NCI-H1930 (cell line): ENCODE results near the gene BCL11B.

ENCODE experiments used
- DNase-seq, 2 experiments: peaks; one replicate each; lab custom pipeline; 2025; lab: John Stamatoyannopoulos, UW

Gene BCL11B

GRCh38 chr14:99254328-99255009 lies 17.5 kb downstream of the BCL11B start:
- no peak for DNase-seq

- no peak for DNase-seq
These were observed 18.1 kb downstream of the BCL11B start for GRCh38 chr14:99253890-99254289.

- no peak for DNase-seq
These were observed 18.8 kb downstream of the BCL11B start for GRCh38 chr14:99252940-99253868.

GRCh38 chr14:99252443-99252939 lies 19.5 kb downstream of the BCL11B start:
- no peak for DNase-seq

- no peak for DNase-seq
These were observed 20.3 kb downstream of the BCL11B start for GRCh38 chr14:99251721-99252120.

- DNase-seq, result no peak
These were observed 21.3 kb downstream of the BCL11B start for GRCh38 chr14:99250636-99251208.

- no peak for DNase-seq
These were observed 22.6 kb downstream of the BCL11B start for GRCh38 chr14:99249389-99249788.

GRCh38 chr14:99248761-99249171 lies 23.2 kb downstream of the BCL11B start:
- DNase-seq, result no peak

- DNase-seq, result no peak
These were observed 24.2 kb downstream of the BCL11B start for GRCh38 chr14:99247772-99248171.

GRCh38 chr14:99247101-99247729 lies 24.8 kb downstream of the BCL11B start:
- no peak for DNase-seq

- no peak for DNase-seq
These were observed 25.4 kb downstream of the BCL11B start for GRCh38 chr14:99246536-99247097.

- no peak for DNase-seq
These were observed 26.2 kb downstream of the BCL11B start for GRCh38 chr14:99245564-99246511.

GRCh38 chr14:99244941-99245563 lies 26.9 kb downstream of the BCL11B start:
- no peak for DNase-seq

- no peak for DNase-seq
These were observed 27.6 kb downstream of the BCL11B start for GRCh38 chr14:99244367-99244901.

- DNase-seq, result no peak
These were observed 28.9 kb downstream of the BCL11B start for GRCh38 chr14:99242816-99243721.

- DNase-seq, result no peak
These were observed 29.8 kb downstream of the BCL11B start for GRCh38 chr14:99242238-99242637.

GRCh38 chr14:99241325-99242010 lies 30.5 kb downstream of the BCL11B start:
- no peak for DNase-seq

GRCh38 chr14:99240627-99241324 lies 31.2 kb downstream of the BCL11B start:
- DNase-seq, result no peak
